Measurements from ENCODE around the gene DTNB.
"Not testable (repeated sequence)": the region's sequence is repeated elsewhere in the genome, so short reads cannot be mapped to it uniquely, and the experiment has no call there.

DTNB gene

DNA sequence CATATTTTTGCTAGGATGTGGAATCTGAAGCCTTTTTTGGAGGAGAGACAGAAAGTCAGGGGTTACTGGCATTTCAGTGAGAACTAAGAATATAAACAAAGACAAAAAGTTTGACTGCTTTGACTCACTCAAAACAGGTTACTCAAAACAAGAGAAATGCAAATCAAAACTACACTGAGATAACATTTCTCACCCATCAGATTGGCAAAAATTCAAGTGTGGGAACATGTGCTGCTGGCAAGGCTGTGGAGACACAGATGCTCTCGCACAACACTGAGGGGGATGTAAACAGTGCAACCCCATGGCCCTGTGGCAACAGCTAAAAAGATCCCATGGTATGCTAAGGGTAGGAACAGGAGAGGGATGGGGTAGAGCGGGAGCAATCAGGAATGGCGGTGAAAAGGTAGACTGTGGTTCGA lies 86.6 kb downstream of the DTNB start:
- no peak for DNase-seq

DNA sequence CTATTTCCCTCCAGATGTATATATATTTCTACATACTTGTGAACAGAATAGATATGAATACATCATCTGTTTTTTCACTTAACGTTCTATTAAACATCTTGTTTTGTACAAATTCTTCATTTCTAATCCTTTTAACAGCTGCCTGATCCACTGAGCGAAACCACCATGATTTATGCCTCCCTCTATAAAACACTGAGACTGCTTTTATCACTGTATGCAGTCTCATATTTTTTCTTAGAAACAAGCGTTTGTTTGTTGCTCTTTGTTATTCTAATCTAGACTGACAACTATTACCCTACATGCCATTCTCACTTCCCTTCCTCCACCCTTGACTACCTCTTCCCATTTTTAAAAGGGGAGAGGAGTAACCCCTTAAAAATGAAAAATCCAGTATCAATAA lies 88.2 kb downstream of the DTNB start:
- DNase-seq: no peak

DNA sequence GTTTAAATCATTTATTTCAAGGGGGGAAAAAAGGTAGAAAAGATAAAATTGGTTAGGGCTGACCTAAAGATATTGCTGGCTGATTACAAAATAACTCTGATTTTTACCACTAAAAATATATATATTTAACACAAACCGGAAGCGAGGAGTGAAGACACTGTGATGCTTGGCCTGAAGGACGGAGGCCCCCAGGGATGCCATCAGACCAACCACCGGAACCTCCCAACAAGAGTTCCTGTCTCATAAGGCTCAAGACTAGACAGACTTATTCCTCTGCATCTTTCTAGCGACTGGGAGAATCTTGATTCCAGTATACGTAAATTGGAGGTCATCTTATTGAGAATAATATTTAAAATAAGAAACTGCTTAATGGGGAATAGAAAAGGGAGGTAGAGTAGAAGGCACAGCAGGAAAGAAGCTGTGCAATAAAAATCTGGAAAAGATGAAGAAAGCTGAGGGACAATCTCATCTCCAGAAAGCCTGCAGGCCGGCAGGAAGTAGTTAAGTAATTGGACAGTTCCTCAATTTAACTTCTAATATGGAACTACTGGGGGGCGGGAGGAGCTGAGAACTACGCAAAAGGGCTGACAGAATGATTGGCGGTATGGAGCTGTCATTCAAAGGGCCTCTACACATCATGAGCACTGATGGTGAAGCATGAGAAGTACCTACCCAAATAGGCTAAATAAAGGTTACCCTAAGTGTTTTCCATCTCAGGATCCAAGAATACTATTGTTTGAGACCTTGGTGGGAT lies 91.1 kb downstream of the DTNB start:
- DNase-seq: no peak

DNA sequence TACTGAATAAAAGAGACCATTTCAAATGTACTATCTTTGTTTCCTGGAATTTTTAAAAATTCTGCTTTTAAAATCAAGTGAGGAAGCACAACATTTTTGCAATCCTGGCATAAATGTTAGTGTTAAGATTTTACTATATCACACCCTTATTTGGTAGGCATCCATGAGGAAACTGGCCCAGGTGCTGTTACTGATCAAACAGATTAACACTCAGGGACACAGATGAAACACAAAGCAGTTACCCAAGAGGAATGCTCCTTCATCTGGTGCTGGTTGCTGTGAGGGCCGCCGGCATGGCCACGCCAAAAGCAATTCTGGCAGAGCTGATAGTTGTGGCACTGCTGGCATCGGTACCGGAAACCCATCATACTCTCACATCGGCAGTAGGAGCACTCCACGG lies 96.8 kb downstream of the DTNB start:
- no peak for DNase-seq

DNA sequence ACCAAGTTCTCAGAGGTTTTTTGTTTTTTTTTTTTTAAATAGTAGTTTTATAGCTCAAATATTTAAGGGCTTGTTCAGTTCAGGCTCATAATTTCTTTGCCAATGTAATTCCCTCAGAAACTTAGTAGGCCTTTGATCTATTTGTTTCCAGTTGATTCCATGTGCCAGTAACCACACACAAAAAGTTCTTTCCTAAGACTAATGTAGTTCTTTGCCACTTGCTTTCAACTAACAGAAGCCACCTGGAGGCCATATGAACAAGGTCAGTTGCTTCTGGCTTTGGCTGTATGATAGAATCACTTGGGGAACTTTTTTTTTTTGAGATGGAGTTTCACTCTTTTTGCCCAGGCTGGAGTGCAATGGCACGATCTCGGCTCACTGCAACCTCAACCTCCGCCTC lies 100.7 kb downstream of the DTNB start:
- DNase-seq: no peak

DNA sequence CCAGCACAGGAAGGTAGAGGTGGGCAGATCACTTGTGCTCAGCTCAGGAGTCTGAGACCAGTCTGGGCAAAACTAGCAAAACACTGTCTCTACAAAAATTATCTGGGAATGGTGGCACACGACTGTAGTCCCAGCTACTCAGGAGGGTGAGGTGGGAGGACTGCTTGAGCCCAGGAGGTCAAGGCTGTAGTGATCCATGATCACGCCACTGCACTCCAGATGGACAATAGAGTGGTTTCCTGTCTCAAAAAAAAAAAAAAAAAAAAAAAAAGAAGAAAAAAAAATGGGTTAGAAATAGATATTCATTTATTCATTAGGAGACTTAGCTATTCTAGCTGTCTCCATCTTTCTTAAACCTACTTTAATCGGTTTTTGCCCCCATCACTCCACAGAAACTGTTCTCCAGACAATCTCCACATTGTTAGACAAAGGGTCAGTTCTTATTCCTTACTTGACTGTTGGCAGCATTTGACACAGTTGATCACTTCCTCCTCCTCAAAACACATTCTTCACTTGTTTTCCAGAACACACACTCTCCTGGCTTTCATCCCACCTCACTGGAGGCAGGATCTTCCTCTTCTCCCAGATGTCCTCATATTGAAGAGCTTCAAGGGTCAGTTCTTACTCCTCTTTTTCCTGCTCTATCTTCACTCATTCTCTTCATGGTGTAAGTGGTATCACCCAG lies 103.1 kb downstream of the DTNB start:
- DNase-seq: no peak

DNA sequence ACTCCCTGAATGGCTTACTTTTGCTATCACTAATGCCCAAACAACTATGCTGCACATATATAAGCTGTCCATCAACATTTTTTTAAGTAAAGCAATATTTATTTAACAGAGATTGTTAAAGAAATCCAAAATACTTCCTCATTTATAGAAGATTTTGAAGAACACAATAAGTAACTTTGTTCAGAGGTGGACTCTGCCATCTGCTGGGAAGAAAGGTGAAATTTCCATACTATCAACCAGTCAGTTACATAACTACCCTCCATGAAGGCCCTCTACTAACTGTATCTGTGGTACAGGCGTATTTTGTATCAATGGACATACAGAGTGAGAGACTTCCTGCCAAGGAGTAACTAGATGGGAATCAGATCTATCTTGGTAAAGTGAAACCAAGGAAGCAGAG lies 106.0 kb downstream of the DTNB start:
- DNase-seq: peak; percentile 77

DNA sequence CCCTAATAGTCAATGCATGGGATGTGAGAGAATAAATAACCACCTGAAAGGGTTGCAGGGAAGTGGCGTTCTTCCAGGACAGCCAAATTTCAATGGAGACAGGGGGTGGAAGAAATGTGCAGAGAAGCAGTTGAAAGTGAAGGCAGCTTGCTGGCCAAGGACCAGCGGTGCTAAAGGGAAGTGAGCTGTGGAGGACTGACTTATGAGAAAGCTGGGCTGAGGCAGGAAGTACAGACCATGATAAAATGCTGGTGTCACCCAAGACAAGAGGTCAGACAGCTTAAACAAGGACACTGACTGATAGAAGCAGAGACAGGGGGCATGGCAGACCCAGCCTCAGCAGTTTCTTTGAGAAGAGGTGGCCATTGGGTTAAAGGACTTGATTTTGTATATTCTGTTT lies 106.7 kb downstream of the DTNB start:
- peak; percentile 51 for DNase-seq

DNA sequence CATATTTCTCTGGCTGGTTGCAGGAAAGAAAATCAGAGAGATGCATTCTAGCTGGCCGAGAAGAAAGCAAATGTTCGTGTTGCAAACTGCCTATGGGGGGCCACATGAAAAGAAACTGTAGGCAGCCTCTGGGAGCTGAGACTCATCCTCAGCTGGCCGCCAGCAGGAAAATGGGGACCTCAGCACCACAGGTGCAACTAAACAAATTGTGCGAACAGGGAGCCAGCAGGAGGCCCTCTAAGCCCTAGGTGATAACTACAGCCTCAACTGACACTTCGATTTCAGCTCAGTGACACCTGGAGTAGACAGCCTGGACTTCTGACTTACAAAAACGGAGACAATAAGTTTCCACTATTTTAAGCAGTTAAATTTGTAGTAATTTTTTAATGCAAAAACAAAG lies 107.3 kb downstream of the DTNB start:
- DNase-seq: no peak

DNA sequence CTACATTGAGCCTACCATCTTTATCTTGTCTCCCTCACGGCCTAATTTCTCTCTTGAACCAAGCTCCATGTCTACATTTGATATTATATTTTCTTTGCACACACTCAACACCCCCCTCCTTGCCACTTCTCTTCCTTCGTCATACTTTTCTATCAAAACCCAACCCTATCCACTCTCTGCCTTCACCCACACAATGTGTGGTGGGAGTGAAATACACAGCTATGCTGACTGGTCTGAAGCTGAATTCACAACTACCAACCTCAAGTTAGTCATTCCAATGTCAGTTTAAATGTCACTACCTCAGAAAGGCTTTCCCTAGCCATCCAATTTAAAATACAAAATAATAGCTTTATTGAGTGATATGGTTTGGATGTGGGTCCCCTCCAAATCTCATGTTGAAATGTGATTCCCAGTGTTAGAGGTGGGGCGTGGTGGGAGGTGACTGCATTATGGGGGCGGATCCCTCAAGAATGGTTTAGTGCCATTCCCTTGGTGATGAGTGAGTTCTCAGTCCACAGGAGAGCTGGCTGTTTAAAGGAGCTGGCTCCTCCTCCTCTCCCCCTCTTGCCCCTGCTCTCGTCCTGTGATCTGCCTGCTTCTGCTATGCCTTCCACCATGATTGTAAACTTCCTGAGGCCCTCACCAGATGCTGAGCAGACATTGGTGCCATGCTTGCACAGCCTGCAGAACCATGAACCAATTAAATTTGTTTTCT lies 112.1 kb downstream of the DTNB start:
- no peak for DNase-seq

DNA sequence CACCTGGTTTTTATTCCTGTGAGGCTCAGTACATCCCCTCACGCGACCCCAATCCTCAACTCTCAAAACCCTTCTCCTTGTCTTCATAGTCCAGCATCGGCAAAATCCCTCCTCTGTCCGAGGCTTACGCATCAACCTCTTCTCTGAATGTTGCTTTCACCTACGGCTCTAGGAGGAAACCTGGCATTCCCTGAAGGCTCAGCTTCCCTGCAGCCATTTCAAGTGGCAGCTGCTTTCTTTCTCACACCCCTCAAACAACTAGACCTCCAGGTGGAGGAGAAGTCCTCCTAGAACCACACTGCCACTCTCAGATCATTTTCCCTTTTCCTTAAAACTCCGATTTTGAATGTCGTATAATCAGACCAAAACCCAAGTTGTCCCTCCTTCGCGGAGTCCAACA lies 114.2 kb downstream of the DTNB start:
- no peak for DNase-seq

DNA sequence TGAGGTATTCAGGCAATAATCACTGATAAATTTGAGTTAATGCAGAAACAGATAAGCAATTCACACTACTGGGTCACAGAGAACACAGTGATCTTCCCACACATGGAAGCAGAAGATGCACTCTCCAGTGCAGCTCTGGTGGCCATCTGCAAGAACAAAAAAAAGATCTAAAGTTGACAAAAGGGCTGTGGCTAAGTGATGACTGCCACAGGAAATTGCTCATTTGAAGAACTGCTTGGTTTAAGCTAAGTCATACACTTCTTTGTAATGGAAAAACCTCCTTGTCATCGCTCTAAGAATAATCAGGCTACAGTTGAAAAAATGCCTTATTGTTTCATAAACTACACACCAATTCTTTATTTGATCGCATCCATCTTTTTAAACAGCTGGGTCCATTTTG lies 115.1 kb downstream of the DTNB start:
- peak; percentile 58 for DNase-seq

DNA sequence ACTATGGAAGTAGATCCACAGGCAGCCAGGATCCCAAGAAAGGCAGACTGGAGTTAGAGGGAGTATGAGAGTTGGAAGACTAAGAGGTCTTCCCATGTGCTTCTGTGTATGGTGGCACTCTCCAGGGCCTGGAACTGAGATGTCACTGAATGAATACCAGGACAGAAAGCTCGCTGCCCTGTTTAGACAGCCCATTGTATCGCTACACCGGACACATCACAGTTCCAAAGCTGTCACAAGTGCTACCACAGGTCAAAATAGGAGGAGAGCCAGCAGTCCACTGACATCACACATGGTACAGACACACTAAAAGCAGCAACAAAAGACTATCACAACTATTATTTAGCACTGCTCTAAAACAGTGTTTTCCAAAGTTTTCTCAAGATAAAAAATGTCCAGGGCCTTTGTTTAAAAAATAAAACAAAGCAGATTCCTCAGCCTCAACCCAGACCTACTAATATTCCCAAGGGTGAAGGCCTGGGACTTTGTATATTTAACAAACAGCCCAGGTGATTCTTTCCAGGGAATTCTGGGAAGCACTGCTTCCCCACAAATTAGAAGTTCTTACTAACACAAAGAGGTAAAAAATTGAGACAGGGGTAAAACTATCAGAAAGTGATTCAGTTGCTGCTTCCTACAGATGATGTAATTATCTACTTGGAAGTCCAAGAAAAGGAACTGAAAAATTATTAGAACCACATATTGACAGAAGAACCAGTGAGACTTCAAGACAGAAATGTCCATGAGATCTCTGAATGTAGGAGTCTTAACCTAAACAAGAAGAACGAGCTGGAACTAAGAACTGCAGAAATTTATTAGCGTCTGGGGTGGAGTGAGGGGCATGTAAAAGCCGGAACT lies 116.0 kb downstream of the DTNB start:
- no peak for DNase-seq

DNA sequence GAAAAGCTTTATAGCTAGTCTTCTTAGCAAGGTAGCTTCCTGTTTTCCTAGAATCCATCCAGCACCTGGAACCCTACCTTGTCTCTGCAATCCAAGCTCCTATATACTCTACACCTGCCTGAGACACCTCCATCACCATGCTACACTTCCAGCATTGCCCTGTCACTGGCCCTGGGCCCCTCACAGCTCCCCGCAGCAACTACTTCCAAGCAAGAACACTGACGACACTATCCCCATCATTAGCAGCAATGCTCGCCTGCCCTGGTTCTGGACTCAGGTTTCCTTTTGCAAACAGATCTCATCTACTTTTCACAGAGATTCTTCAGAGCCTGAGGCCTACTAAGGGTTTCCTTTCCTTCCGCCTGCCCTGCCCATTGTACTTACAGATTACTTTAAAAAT lies 121.1 kb downstream of the DTNB start:
- no peak for DNase-seq

DNA sequence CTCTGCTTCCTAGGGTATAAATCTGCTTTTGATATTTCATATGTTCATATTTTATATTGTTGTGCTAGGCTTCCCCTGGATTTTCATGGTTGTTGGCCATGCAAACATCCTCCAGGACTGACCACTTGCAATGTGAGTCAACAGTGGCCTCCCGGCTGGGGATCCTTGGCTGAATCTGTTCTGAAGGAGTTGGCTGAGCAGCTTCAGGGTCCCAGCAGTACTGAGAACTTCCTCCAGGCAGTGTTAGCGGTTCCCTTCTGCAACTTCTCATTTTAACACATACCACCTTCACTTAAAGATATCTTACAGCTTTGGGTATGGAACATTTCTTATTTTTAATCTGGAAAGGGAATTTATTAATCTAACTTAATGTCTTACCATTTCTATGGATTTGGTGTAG lies 122.1 kb downstream of the DTNB start:
- no peak for DNase-seq

DNA sequence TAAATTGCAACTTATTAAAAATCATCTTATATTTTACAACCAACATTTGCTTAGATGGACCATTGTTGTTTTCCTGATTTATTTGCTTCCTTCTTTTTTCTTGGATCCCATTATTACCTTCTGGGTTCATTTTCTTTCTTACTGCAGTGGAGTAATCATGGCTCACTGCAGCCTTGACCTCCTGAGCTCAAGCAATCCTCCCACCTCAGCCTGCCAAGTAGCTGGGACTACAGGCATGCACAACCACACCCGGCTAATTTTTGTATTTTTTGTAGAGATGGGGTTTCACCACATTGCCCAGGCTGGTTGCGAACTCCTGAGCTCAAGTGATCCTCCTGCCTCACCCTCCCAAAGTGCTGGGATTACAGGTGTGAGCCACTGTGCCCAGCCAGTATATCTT lies 123.8 kb downstream of the DTNB start:
- DNase-seq: not testable (repeated sequence)

DNA sequence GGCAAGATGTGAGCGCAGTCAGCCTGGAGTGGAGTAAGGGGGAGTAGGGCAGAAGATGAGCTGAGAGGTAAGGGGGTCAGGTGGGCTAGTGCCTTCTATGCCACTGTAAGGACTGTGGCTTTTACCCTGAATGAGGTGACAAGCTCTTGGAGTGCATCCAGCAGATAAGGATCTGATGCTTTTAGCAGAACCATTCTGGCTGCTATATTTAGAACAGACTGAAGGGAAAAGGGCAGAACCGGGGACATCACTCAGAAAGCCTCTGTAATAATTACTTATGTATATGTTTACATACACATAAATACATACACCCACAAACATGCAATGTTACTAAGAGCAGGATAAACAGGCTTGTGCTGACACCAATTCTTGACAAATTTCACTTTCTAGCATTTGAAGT lies 124.8 kb downstream of the DTNB start:
- peak; percentile 11 for DNase-seq

DNA sequence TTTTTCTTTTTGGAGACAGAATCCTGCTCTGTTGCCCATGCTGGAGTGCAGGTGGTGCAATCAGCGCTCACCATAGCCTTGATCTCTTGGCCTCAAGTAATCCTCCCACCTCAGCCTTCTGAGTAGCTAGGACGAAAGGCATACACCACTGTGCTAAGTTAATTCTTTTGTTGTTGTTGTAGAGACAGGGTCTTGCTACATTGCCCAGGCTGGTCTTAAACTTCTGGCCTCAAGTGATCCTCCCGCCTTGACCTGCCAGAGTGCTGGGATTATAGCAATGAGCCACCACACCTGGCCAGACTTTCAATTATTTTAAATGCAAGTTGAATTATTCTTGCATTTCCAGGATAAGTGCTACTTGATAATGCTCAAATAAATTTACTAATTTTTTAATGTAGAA lies 126.5 kb downstream of the DTNB start:
- DNase-seq: no peak

DNA sequence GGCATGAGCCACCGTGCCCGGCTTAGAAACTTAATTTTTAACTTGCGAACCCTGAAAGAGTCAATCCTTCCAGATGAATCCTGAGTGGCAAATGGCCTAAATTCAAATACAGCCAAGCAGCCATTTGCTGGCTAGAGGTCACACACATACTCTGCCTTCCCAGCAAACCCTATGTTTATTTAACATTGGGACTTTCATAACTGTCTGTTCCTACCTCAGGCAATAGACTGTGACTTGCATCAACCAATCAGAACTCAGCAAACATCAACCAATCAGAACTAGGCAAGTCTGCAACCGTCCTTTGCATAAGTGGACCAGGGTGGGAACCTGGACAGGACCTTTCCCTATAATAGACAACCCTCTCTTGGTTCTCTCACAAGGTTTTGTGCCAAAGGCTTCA lies 127.5 kb downstream of the DTNB start:
- no peak for DNase-seq

DNA sequence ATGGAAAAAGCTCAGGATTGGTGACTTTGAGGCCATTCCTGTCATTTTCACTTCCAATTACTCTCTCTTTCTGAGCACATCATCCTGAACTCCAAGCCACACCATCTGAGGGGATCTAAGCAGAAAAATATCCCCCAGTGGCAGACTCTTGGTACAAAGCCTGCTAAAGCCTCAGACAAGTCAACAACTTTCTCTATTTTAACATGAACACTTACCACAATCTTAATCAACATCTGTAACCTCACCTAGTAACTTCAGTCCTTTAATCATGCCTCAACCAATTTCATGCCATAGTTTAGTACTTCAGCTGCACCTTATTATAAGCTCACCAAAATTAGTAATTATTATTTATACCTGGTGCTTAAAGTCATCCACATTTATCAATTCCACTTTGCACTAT lies 128.9 kb downstream of the DTNB start:
- no peak for DNase-seq

DNA sequence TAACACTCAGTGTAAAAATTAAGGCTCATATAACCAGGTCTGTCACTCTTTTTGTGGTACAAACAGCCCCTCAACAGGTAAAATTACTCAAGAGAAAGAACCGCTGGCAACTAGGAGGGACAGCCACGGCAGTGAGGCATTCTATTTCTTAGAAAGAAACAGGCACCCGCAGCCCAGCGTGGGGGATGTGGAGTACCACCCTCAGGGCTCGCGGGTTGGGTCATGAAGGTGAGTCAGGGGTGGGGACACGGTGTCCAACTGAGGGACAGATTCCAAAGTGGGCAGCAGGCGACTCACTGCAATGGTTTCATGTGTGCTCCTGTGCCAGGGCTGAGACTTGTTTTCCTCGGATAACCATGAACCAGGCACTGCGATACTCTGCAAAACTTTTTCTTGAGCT lies 129.4 kb downstream of the DTNB start:
- DNase-seq: no peak

DNA sequence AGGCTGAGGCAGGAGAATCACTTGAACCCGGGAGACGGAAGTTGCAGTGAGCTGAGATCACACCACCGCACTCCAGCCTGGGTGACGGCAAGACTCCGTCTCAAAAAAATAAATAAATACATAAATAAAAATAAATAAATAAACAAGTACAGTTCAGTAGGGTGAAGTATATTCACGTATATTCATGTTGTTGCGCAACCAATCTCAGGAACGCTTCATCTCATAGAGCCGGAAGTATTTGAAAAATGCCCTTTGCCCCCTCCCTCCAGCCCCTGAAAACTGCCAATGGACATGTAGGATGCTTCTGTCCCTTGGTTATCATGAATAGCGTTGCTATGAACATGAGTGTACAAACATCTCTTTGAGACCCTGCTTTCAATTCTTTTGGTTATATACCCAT lies 132.0 kb downstream of the DTNB start:
- no peak for DNase-seq

DNA sequence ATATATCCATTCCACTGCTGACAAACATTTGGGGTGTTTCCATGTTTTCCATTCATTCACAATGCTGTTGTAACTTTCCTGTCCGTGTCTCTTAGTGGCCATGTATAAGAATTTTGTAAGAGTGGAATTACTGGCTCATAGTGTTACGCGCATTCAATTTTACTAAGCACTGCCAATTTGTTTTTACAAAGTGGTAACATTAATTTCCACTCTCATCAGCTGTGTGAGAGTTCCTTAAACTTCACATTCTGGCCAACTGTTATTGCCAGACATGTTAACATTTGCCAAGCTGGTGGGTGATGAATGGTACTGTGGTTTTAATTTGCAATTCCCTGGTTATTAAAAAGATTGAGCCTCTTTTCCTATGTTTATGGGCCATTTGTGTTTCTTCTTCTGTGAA lies 134.2 kb downstream of the DTNB start:
- no peak for DNase-seq
